NCI-H1436 treated with DMSO at 0.1 percent for 48 hours (cell line): Measurements from ENCODE around the gene ACAD10.

ENCODE experiments used
- DNase-seq: peaks from one replicate; lab custom pipeline; 2025; lab: John Stamatoyannopoulos, UW

The ACAD10 gene

DNA sequence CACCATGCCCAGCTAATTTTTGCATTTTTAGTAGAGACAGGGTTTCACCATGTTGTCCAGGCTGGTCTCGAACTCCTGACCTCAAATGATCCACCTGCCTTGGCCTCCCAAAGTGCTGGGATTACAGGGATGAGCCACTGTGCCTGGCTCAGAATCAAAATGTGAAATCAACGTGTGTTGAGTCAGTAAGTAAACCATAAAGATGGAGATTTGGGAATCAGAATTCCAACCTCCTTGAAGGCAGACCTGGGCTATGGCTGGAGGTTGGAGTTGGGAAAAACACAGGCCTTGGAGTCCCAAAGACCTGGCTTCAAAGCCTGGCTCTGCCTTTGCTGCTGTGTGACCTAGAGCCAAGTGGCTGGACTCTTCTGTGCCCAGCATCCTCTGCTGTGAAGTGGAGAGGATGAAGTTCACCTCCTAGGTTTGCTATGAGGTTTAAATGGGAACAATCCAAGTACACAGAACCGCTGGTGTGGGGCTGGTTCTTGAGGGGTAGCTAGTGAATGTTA is 91.0 kb downstream of the ACAD10 start:
- DNase-seq: no peak

DNA sequence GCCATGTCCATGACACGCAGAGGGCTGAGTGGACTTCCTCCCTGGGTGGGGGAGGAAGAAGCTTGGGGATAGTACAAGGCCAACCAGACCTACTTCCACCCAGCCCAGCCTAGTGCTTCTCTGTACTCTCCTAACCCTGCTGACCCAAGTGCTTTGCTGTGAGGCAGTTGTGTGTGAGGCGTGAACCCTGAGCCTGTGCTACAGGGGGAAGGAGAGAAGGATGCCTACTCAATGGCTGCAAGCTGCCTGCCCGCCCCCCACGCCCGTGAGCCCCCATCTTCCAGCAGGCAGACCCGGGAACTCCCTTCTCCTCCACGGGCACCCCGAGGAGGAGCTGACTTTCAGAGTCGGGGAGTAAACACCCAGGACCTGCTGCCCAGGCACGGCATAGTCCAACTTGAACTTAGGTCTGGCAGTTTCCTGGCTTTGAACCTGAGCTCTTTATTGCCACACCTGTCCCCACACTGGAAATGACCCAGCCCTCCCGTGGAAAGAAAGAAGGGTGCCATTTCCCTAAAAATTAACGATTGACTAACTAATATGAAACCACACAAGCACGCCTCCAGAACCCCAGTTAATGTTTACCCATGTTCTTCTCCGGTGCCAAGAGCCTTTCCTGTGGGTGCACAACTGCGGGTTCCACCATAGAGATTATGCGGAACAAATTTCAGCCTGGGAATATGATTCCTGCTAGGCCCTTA is 91.6 kb downstream of the ACAD10 start:
- no peak for DNase-seq

DNA sequence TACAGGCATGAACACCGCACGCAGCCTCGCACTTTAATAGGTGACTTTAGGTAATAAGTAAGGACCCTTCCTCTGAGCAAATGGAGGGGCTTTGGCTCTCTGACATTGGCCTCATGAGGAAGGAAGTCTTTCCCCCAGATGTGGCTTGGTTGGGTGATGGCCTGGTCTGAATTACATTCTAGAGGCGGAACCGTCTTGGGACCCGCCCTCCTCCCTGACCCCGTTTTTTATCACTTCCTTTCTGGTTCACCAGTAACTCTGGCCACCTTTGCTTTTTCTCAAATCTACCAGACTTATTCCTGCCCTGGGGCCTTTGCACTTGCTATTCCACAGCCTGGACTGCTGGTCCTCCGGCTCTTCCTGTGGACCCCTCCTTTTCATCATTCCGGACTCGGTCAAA is 94.3 kb downstream of the ACAD10 start:
- DNase-seq: no peak

DNA sequence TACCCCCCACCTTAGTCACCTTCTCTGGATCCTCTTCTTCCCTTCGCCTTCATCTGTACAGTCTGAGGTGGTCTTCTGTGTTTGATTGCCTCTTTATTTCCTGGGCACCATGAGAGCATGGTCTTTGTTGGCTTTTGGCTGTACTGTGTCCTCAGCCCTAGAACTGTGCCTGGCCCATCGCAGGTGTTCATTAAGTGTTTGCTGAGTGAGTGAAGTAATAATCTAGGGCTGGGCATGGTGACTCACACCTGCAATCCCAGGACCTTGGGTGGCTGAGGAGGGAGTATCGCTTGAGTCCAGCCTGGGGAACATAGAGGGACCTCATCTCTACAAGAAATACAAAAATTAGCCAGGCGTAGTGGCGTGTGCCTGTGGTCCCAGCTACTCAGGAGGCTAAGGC is 94.8 kb downstream of the ACAD10 start:
- DNase-seq: no peak

DNA sequence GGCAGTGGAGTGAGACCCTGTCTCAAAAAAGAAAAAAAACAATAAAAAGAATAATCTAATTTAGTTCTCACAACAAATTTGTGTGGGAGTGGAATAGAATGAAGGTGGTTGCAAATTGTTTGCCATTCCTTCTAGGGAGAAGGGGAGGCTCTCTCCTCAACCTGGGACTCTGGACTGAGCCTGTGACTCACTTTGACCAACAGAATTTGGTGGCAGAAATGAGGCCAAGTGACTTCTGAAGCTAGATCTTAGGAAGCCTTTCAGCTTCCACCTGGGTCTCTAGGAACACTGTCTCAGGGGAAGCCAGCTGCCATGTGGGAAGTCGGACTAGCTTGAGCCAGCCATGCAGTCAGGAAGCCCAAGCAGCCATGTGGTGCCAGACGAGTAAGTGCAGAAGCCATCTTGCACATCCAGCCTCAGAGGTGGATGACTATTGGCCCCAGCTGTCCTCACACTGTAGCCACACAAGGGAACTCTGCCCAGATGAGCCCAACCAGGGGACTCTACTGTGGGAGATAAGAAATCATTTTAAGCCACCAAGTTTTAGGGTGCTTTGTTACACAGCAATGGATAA is 95.3 kb downstream of the ACAD10 start:
- DNase-seq: no peak

DNA sequence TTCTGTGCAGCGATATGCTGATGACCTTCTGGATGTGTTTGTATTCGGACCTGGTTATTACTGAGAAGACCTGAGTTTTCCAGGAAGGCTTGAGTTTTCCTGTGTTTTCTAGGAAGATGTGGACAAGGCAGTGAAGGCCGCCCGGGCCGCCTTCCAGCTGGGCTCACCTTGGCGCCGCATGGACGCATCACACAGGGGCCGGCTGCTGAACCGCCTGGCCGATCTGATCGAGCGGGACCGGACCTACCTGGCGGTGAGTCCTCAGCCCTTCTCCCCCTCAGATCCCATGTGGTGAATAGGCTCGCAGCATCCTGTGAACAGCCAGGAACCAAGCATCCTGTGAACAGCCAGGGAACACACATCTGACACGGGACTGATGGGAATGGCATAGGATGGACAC is 97.2 kb downstream of the ACAD10 start:
- DNase-seq: no peak

DNA sequence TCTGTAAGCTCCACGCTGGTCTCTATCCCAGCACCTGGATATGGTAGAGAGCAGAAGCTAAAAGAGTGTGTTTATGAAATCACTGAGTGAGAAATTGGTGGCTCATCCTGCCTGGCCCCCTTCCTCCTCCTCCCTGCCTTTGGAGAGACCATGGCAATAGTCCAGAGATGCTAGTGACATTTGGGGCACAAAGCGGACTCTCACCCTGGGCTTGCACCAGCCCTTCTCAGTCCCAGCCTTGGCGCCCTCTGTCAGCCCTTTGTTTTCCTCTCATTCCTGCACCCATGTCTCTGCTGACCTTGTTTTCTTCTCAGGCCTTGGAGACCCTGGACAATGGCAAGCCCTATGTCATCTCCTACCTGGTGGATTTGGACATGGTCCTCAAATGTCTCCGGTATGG is 99.1 kb downstream of the ACAD10 start:
- no peak for DNase-seq

DNA sequence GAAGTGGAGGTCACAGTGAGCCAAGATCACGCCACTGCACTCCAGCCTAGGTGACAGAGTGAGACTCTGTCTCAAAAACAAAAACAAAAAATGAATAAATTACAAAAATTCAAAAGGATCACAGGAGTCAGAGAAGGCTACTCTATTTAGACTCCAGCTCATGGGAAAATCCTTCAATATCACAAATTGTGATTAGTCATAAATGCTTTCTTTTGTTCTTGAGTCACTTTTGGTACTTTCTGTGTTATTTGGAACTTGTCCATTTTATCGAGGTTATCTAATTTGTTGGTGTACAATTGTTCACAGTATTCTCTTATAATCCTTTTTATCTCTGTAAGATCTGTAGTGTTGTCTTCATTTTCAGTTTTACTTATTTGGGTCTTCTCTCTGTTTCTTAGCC is 99.8 kb downstream of the ACAD10 start:
- no peak for DNase-seq

DNA sequence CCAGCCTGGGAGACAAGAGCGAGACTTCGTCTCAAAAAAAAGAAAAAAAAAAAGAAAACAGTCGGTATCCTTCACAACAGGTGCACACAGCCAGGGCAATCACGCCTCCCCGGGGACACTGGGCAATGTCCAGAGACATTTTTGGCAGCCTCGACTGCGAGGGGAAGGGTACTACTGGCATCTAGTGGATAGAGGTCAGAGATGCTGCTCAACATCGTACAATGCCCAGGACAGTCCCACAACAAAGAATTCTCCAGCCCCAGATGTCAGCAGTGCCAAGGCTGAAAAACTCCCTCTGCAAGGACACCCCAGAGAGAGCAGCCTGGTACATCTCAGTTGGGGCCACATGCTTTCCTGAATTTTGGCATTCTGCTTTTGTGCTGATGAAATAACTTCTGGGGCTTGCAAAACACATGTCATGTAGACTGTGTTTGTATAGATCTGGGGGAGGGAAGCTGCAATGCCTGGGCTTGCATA is 102.4 kb downstream of the ACAD10 start:
- DNase-seq: no peak

DNA sequence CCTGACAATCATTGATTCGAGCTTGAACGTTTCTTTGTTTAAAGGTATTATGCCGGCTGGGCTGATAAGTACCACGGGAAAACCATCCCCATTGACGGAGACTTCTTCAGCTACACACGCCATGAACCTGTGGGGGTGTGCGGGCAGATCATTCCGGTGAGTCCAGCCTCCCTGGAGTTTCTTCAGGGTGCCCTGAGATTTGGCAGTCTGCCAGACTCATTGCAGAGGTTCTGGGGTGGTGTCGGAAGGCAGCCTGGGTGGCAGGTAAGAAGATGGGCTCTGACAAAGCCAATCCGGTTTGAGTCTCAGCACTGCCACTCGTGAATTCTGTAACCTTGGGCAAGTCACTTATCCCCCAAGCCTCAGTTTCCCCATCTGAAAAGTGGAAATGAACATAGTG is 103.9 kb downstream of the ACAD10 start:
- no peak for DNase-seq

DNA sequence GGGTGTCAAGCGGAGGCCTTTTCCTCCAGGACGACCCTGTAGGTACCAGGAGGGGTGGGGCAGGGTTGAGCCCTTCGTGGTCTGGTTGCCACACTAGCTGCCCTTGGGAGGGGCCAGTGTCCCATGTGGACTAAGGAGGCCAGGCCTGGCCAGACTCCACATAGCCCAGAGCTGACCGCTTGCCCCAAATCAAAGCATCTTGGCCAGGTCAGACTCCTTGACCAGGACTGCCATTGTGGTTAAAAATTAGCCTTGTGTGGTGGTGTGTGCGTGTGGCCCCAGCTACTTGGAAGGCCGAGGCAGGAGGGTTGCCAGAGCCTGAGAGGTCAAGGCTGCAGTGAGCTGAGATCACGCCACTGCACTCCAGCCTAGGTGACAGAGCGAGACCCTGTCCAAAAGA is 105.7 kb downstream of the ACAD10 start:
- DNase-seq: no peak

DNA sequence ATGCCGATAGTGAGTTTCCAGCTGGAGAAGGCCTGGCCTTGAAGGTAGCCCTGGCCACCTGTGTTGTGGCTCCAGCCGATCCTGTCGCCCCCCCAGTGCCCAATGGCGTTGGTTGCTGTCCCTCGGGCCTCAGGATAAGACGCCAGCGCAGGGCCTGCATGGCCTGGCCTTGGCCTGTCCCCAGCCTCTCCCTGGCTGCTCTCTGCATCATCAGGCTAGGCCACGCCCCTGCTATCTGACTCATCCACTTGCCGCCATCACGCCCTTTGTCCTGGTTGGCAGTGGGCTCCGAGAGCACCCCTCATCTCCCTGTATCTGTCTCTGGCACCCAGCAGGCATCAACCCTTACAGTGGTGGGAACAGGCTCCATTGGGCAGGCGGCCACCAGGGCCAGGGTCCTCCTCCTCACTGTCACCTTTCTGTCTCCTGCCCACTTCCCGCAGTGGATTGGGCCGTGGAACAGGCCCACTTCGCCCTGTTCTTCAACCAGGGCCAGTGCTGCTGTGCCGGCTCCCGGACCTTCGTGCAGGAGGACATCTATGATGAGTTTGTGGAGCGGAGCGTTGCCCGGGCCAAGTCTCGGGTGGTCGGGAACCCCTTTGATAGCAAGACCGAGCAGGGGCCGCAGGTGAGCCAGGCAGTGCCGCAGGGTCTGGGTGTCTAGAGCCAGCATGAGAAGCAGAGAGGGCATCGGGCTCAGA is 106.5 kb downstream of the ACAD10 start:
- DNase-seq: no peak

DNA sequence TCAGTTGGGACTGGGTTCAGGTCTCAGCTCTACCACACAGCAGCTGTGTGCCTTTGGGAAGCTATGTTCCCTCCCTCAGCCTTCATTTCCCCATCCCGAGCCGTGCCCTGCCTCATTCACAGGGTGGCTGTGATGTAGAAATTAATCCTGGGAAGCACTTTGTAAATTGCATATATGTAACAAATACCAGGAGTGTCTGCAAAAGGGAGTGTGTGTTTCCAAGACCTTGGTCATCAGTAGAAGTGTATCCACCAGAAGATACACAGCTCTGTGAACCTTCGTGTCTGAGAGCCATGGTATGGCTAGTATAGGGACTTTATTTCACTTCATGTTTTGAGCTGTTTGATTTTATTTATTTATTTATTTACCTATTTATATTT is 107.0 kb downstream of the ACAD10 start:
- no peak for DNase-seq

DNA sequence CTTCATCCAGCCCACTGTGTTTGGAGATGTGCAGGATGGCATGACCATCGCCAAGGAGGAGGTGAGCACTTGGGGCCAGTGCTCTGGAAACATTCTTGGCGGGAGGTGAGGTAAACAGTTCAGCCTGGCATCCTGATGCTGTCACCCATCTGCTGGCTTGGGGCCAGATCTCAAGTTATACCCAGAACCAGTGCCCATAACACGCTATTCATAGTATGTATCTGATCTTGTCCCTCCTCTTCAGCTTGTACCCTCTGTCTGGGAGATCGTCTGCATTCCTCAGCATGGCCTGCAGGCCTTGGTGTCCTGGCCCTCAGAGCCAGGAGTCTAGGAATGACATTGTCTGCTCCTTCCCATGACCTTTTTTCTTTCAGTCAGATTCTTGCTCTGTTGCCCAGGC is 112.3 kb downstream of the ACAD10 start:
- DNase-seq: no peak

DNA sequence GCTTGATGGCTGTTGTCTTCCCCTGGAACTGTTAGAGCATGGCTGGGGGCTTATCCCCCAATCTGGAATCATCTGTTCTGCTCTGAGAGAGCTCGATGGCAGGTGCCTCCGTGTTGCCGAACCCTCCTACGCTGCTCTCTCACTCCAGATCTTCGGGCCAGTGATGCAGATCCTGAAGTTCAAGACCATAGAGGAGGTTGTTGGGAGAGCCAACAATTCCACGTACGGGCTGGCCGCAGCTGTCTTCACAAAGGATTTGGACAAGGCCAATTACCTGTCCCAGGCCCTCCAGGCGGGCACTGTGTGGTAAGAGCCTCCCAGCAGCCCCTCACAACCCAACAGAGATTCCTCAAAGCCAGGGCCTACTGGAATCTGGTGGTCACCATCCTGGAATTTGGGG is 113.9 kb downstream of the ACAD10 start:
- no peak for DNase-seq

DNA sequence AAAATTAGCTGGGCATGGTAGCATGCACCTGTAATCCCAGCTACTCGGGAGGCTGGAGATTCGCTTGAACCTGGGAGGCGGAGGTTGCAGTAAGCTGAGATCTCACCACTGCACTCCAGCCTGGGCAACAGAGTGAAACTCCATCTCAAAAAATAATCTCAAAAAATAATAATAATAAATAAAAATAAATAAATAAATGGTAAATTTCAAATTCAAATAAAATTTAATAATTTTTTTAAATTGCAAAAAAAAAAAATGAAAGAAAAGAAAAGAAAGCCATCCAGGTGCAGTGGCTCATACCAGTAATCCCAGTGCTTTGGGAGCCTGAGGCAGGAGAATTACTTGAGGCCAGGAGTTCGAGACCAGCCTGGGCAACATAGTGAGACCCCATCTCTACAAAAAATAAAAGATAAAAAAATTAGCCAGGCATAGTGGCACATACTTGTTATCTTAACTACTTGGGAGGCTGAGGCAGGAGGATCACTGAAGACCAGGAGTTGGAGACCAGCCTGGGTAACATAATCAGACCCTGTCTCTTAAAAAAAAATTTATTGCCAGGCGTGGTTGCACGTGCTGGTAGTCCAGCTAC is 117.3 kb downstream of the ACAD10 start:
- DNase-seq: no peak

DNA sequence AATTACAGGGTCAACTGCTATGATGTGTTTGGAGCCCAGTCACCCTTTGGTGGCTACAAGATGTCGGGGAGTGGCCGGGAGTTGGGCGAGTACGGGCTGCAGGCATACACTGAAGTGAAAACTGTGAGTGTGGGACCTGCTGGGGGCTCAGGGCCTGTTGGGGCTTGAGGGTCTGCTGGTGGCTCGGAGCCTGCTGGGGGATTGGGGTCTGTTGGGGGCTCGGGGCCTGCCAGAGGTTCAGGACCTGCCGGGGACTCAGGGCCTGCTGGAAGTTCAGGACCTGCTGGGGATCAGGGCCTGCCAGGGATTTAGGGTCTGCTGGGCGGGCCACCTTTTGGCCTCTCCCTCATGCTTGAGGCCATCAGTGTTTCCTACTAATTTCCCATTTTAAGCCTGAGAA is 118.0 kb downstream of the ACAD10 start:
- DNase-seq: no peak

DNA sequence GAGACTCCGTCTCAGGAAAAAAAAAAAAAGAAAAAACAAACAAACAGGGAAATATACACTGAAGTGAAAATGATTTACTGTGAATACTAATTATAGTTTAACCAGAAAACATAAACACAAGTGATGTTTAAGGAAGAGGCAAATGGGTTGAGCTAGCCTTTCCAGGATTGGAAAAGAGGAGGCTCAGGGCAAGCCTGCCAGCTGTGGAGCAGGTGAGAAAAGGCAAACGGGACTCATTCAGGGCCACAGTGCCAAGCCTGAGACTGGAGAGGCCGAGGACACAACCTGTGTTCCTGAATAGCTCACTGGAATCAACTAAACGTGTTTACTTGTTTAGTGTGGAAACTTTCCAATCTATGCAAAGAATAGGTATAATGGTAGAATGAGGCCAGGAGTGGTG is 120.5 kb downstream of the ACAD10 start:
- no peak for DNase-seq
